HG03175 (cell line): ENCODE results near the gene IFT74.

Experiments
- ATAC-seq: cut with Tn5 transposase; IDR thresholded peaks from one replicate; pipeline ENCODE4 v1.9.1; 2021; ENCODE audit warnings: mild to moderate bottlenecking, moderate library complexity; ENCODE audit not compliant: unreplicated experiment

IFT74 gene

GRCh38 chr9:26955921-26956859 is at the start of gene IFT74:
TSS of gene IFT74 (plus strand) at chr9:26956412. CDS start at chr9:26961968, 5,556 bp downstream.
- ATAC-seq, result peak; percentile 99

GRCh38 chr9:26913138-26913668 is 43.0 kb upstream of the IFT74 start:
- no peak for ATAC-seq

DNA sequence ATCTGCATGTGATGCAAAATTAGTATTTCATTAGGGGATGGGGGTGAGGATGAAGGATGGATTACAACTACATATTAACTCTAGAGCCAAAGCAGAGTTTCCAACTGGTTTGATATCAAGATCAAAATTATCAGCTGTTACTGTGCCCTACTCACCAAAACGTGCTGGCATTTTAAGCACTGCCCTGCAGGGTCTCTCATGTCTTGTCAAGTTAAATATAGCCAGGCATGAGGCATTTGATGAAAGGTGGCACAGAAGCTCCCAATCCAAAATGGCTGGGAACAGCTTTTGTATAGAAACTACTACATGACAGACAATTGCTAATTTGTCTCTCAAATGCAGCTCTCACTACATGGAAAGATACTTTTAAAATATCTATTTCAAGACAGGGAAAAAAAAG is 36.5 kb upstream of the IFT74 start:
- no peak for ATAC-seq

- no peak for ATAC-seq
Measured at GRCh38 chr9:26925609-26926008, 30.6 kb upstream of the IFT74 start.

- no peak for ATAC-seq
Measured at GRCh38 chr9:26928902-26929495, 27.2 kb upstream of the IFT74 start.

DNA sequence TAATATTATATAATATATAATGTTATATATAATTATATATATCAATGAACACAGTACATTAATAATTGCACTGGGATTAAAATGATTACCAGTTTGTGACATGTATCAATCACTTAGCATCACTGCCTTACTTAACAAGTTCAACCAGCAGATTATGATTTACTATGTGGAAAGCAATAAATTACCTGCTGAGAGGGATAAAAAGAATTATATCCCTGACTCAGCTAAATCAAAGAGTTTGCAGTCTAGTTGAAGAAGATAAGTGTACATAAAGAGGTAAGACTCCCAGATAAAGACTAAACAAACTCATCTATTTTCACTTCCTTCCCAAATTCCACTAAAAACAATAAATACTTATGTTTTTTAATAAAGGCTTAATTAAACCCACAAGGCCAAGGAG is 20.4 kb upstream of the IFT74 start:
- ATAC-seq, result no peak

DNA sequence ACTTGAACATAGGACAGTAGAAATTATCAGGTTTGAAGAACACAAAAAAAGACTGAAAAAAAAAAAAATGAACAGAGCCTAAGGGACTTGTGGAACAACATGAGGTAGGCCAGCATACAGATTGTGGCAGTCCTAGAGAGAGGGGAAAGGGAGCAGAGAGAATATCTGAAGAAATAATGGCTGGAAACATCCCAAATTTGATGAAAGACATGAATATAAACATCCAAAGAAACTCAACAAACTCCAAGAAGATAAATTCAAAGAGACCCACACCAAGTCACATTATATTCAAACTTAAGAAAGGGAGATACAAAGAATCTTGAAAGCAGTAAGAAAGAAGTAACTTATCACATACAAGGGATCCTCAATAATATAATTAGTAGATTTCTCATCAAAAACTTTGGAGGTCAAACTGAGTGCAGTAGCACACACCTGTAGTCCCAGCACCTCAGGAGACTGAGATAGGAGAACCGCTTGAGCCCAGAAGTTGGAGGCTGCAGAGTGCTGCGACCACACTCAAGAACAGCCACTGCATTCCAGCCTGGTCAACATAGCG is 18.3 kb upstream of the IFT74 start:
- no peak for ATAC-seq

GRCh38 chr9:26939955-26940711 is 16.1 kb upstream of the IFT74 start:
- no peak for ATAC-seq

DNA sequence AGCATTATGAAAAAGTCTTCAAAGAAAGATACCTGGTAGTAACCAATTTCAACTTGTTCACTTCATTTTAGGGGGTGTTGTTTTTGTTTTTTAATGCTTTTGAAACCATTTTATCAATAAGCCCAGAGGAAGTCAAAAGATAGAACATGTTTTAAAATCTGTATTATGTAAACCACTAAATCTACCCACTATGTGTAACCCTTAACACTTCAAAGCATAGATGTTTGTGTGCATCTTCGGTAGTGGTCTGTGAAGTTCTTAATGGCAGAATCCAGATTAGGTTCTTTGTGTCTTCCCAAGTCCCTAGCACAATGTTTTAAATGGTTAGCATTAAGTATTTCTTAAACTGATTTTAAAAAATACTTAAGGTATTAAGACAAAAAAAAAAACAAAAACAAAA is 15.4 kb upstream of the IFT74 start:
- ATAC-seq, result no peak

GRCh38 chr9:26945591-26945990 is 10.6 kb upstream of the IFT74 start:
- no peak for ATAC-seq

- ATAC-seq, result peak; percentile 98
Measured at GRCh38 chr9:26946753-26947727, 9.2 kb upstream of the IFT74 start, which contains the start of gene PLAA. TSS of gene PLAA (minus strand) at chr9:26947242. CDS start at chr9:26947045, 197 bp downstream.

GRCh38 chr9:26947736-26948135 is 8.5 kb upstream of the IFT74 start:
- ATAC-seq, result no peak

DNA sequence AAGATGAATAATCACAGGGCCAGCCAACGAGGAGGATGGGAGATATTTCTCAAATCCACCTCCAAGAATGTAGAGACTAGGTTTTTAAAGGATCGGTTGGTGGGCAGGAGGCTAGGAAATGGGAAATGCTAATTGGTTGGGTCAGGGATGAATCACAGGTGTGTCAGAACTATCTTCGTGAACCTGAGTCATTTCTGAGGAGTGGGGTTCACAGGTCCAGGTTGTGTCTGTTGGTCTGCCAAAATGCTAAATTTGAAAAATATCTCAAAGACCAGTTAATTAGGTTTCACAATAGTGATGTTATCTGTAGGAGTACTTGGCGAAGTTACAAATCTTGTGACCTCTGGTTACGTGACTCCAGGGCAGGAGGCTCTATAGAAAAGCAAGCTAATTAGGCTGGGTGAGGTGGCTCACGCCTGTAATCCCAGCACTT is 6.6 kb upstream of the IFT74 start:
- ATAC-seq, result no peak

GRCh38 chr9:26950521-26950920 is 5.7 kb upstream of the IFT74 start:
- no peak for ATAC-seq

DNA sequence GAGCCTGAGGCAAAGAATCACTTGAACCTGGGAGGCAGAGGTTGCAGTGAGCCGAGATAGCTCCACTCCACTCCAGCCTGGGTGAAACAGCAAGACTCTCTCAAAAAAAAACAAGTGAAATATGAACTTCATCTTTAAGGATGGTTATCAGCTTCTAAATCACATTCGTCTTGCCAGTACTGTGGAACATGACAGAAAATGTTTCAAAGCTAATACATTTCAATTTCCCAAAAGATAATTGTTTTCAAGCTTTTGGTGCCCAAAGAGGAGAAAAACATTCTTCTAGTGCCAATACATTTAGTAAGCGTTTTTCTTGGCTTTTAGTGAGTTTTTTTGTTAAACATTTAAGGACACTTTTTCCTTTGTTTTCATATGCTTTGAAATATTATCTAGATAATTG is 4.4 kb upstream of the IFT74 start:
- ATAC-seq, result no peak

GRCh38 chr9:26954050-26954508 is 2.1 kb upstream of the IFT74 start:
- no peak for ATAC-seq

DNA sequence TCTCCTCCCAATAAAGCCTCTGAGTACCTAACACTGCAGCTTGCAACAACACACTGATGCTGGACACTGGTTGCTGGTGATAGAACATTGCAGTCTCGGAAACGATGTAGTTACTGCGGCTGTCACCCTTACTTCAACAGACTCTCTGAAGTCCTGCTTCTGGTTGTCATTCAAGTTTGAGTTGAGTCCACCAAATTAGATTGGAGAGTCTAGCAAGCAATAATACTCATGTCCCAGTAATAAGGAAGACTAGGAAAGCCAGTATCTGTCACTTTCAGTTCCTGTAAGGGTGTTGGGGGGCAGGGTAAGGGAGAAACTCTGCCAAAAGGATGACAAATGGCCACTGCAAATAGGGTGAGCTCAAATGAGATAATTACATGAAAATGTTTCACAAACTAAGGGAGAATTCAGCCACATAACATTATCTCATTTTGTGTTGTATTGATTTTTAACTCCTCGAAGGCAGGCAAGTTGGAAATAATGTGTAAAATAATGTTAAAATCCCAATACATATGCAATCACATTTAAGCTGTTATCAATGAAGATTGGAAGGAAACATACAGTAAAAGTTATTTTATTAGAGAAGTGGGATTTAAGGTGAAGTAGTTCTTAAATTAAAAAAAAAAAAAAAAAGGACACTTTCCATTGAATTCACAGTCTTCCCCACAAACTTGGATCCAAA is 849 bp upstream of the IFT74 start:
- no peak for ATAC-seq

DNA sequence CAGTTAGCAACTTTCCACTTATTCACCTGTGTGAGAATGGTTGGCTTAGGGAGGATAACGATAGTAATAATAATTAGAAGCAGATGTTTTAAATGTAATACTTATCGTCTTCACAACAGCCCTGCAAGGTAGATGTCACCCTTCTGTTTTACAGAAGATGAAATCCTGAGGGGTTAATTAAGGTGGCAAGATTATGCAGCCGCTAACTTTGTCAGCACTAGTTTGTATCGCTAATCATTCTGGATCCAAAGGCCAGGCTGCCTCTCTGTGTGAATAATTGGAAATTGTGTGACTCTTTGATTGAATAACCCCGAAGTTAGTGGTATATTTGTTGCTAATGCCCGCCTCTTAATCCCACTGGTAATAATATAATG is 635 bp downstream of the IFT74 start:
- no peak for ATAC-seq

DNA sequence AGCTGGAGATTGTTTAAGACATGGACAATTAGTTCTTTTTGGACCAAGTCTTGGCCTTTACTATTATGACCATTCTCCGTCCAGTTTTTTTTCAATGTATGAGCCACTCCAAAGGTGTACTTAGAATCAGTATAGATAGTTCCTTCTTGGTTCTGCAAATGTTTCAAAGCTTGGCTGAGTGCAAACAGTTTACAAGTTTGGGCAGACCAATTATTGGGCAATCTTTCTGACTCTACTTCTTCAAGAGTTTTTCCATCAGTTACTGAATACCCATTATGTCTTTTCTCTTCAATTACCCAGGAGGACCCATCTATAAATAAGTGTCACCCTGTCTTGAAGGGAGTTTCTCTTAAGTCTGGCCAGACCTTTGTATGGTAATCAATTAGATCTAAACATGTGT is 15.5 kb downstream of the IFT74 start:
- no peak for ATAC-seq
